Measurements from ENCODE around the gene P2RY11. TPM values are rescaled to one million over a fixed set of nuclear protein-coding genes. Genes with fewer than 3 reads are reported as not detected.

P2RY11 gene
- total RNA-seq, 1 donor from 2014 or later: 3.9 TPM

- DNase-seq: no peak
These were observed 18.0 kb upstream of the P2RY11 start for GRCh38 chr19:10093295-10094186.

- DNase-seq: no peak
These were observed 15.9 kb upstream of the P2RY11 start for GRCh38 chr19:10095622-10095947.

- DNase-seq: peak; percentile 80
These were observed 15.4 kb upstream of the P2RY11 start for GRCh38 chr19:10095948-10096614.

- DNase-seq: no peak
These were observed 14.9 kb upstream of the P2RY11 start for GRCh38 chr19:10096615-10096963.

GRCh38 chr19:10100163-10100785 is 11.2 kb upstream of the P2RY11 start:
- DNase-seq: no peak

GRCh38 chr19:10102787-10103236 is 8.7 kb upstream of the P2RY11 start:
- no peak for DNase-seq

- no peak for DNase-seq
These were observed 7.4 kb upstream of the P2RY11 start for GRCh38 chr19:10104130-10104513.

GRCh38 chr19:10104665-10105508 is 6.6 kb upstream of the P2RY11 start:
- no peak for DNase-seq

GRCh38 chr19:10105509-10106099 is 5.9 kb upstream of the P2RY11 start:
- DNase-seq: no peak

- DNase-seq: peak; percentile 94
These were observed 5.2 kb upstream of the P2RY11 start, which contains the start of gene PPAN for GRCh38 chr19:10106100-10106936. Gene PPAN (plus strand): TSS chr19:10106362. CDS start chr19:10106395, 33 bp downstream.

- DNase-seq: no peak
These were observed 4.2 kb upstream of the P2RY11 start for GRCh38 chr19:10107254-10107653.

- DNase-seq: no peak
These were observed 3.6 kb upstream of the P2RY11 start for GRCh38 chr19:10107817-10108367.

- DNase-seq: no peak
These were observed 2.0 kb upstream of the P2RY11 start for GRCh38 chr19:10109528-10109927.

GRCh38 chr19:10110076-10110971 is 1.2 kb upstream of the P2RY11 start:
- no peak for DNase-seq

GRCh38 chr19:10110972-10111317 is 548 bp upstream of the P2RY11 start:
- no peak for DNase-seq

GRCh38 chr19:10112037-10112761 is 706 bp downstream of the P2RY11 start:
- no peak for DNase-seq

- no peak for DNase-seq
These were observed 1.6 kb downstream of the P2RY11 start for GRCh38 chr19:10112895-10113591.

GRCh38 chr19:10113592-10113963 is 2.1 kb downstream of the P2RY11 start:
- no peak for DNase-seq
